Fibroblast of villous mesenchyme (primary cell): ENCODE results near the gene VWA5B1. TPM values are rescaled to one million over a fixed set of nuclear protein-coding genes. Genes with fewer than 3 reads are reported as not detected.

Experiments
- DNase-seq: peaks from one replicate; pipeline ENCODE4 v3.0.0-alpha.2; 2010; ENCODE audit warnings: low read depth
- H3K4me3 ChIP-seq: 2 replicates; pipeline ENCODE4 v1.5.1; 2011; ENCODE audit warnings: low read depth, mild to moderate bottlenecking, low read length
- CTCF ChIP-seq: IDR thresholded peaks from 2 replicates; pipeline ENCODE4 v1.5.1; 2012; ENCODE audit warnings: low read depth, mild to moderate bottlenecking, low read length; ENCODE audit not compliant: insufficient read depth
- total RNA-seq: library from RNA; depleted of rRNA; stranded (reverse); fragments of >200 nt; gene quantifications from 2 replicates; pipeline ENCODE4 v1.2.3, GENCODE V29; 2012

Gene VWA5B1
- total RNA-seq, 1 donor = not detected

- TF ChIP-seq CTCF = no peak
- no peak for DNase-seq
- H3K4me3 ChIP-seq = no peak overlapping the region
Observed at GRCh38 chr1:20357796-20358195, 67.1 kb downstream of the VWA5B1 start.

- peak; percentile 48 for DNase-seq
- no peak overlapping the region for H3K4me3 ChIP-seq
- TF ChIP-seq CTCF = no peak
Observed at GRCh38 chr1:20358761-20359263, 68.1 kb downstream of the VWA5B1 start.

GRCh38 chr1:20359451-20360330, 69.0 kb downstream of the VWA5B1 start:
- no peak overlapping the region for H3K4me3 ChIP-seq
- no peak for TF ChIP-seq CTCF
- DNase-seq = no peak

- no peak overlapping the region for H3K4me3 ChIP-seq
- no peak for TF ChIP-seq CTCF
- DNase-seq = no peak
Observed at GRCh38 chr1:20361401-20361800, 70.7 kb downstream of the VWA5B1 start.

- peak; percentile 83 for TF ChIP-seq CTCF
- peak; percentile 30 for DNase-seq
- no peak overlapping the region for H3K4me3 ChIP-seq
Observed at GRCh38 chr1:20361805-20362381, 71.2 kb downstream of the VWA5B1 start.

GRCh38 chr1:20362856-20363255, 72.2 kb downstream of the VWA5B1 start:
- no peak overlapping the region for H3K4me3 ChIP-seq
- DNase-seq = no peak
- no peak for TF ChIP-seq CTCF
